ENCODE measurements around the gene TMEM80.

TMEM80 gene

GRCh38 chr11:706439-706956 lies 10.9 kb downstream of the TMEM80 start:
- Histone ChIP-seq H3K23ac (ENCODE audit: low read depth, low read length, poor library complexity) (peak overlapping the region; percentile 85), H3K4me2 (ENCODE audit: insufficient read depth, low read length, poor library complexity, severe bottlenecking) (peak overlapping the region; percentile 73), H4K8ac (ENCODE audit: low read depth, low read length) (peak overlapping the region; percentile 0), H2AK5ac (ENCODE audit: low read depth, low read length) (peak overlapping the region; percentile 98), H3K9me3 (replicated peaks in 1 of 2; ENCODE audit: control insufficient read depth in 2 of 2, insufficient read depth in 1 of 2, low read depth in 1 of 2, low read length in 2 of 2) (no peaks in the 10 kb centered on the region), H3K27ac (replicated peaks; ENCODE audit: low read length) (no peak overlapping the region), H3K79me1 (ENCODE audit: low read depth, low read length) (peaks cover 2% of the 10 kb centered on the region), H3K36me3 (replicated peaks in 1 of 2; ENCODE audit: control insufficient read depth in 2 of 2, insufficient read depth in 2 of 2, low read length in 2 of 2) (peaks cover 2 to 15% of the 10 kb centered on the region in 2 donors), H3K4me1 (ENCODE audit: control insufficient read depth in 2 of 2, insufficient read depth in 1 of 2, low read depth in 1 of 2, low read length in 2 of 2) (peaks cover 12 to 17% of the 10 kb centered on the region in 2 donors), H3K14ac (ENCODE audit: low read length) (no peak overlapping the region), H2BK5ac (ENCODE audit: low read length) (peak overlapping the region; percentile 75), H2BK15ac (ENCODE audit: low read length) (peak overlapping the region; percentile 98), H4K91ac (ENCODE audit: low read depth, low read length, poor library complexity) (no peak overlapping the region), H3K4me3 (ENCODE audit: low read length in 2 of 2) (peak overlapping the region in 1 of 2 donors; percentile 59), H3K9ac (ENCODE audit: low read depth, low read length, poor library complexity) (peak overlapping the region; percentile 84), H3K4ac (ENCODE audit: low read length) (no peak overlapping the region), H2AFZ (ENCODE audit: low read length) (peak overlapping the region; percentile 74), H2BK120ac (ENCODE audit: low read depth, low read length) (peak overlapping the region; percentile 87), H3K27me3 (ENCODE audit: control insufficient read depth in 3 of 3, insufficient read depth in 3 of 3, low read depth in 1 of 3, low read length in 3 of 3) (peaks cover 0 to 18% (median 0%) of the 10 kb centered on the region in 3 experiments), H2BK12ac (ENCODE audit: low read length) (no peak overlapping the region), H3K18ac (ENCODE audit: low read length) (peak overlapping the region; percentile 91)
- WGBS, 2 donors (ENCODE audit: extremely low coverage in 2 of 2, insufficient read length in 2 of 2, insufficient replicate concordance in 1 of 2): no CpG with 5 or more reads among the region's 22 CpGs
- no peak for DNase-seq (ENCODE audit: low spot score)

GRCh38 chr11:706957-707816 lies 11.6 kb downstream of the TMEM80 start:
- Histone ChIP-seq H3K4me2 (ENCODE audit: insufficient read depth, low read length, poor library complexity, severe bottlenecking) (peak overlapping the region; percentile 73), H3K9ac (ENCODE audit: low read depth, low read length, poor library complexity) (peak overlapping the region; percentile 84), H4K8ac (ENCODE audit: low read depth, low read length) (peak overlapping the region; percentile 0), H3K36me3 (replicated peaks in 1 of 2; ENCODE audit: control insufficient read depth in 2 of 2, insufficient read depth in 2 of 2, low read length in 2 of 2) (peaks cover 2 to 9% of the 10 kb centered on the region in 2 donors), H3K27ac (replicated peaks; ENCODE audit: low read length) (no peak overlapping the region), H3K79me1 (ENCODE audit: low read depth, low read length) (peaks cover 2% of the 10 kb centered on the region), H3K14ac (ENCODE audit: low read length) (peak overlapping the region; percentile 82), H2BK5ac (ENCODE audit: low read length) (peak overlapping the region; percentile 75), H2AK5ac (ENCODE audit: low read depth, low read length) (peak overlapping the region; percentile 98), H2AFZ (ENCODE audit: low read length) (peak overlapping the region; percentile 74), H3K9me3 (replicated peaks in 1 of 2; ENCODE audit: control insufficient read depth in 2 of 2, insufficient read depth in 1 of 2, low read depth in 1 of 2, low read length in 2 of 2) (no peaks in the 10 kb centered on the region), H3K27me3 (ENCODE audit: control insufficient read depth in 3 of 3, insufficient read depth in 3 of 3, low read depth in 1 of 3, low read length in 3 of 3) (peaks cover 0 to 18% (median 0%) of the 10 kb centered on the region in 3 experiments), H2BK12ac (ENCODE audit: low read length) (peak overlapping the region; percentile 75), H2BK120ac (ENCODE audit: low read depth, low read length) (peak overlapping the region; percentile 87), H2BK15ac (ENCODE audit: low read length) (peak overlapping the region; percentile 98), H3K23ac (ENCODE audit: low read depth, low read length, poor library complexity) (peak overlapping the region; percentile 85), H3K4me3 (ENCODE audit: low read length in 2 of 2) (peak overlapping the region in 1 of 2 donors; percentile 59), H3K4ac (ENCODE audit: low read length) (peak overlapping the region; percentile 53), H3K18ac (ENCODE audit: low read length) (peak overlapping the region; percentile 78), H4K91ac (ENCODE audit: low read depth, low read length, poor library complexity) (no peak overlapping the region), H3K4me1 (ENCODE audit: control insufficient read depth in 2 of 2, insufficient read depth in 1 of 2, low read depth in 1 of 2, low read length in 2 of 2) (peaks cover 12 to 17% of the 10 kb centered on the region in 2 donors)
- no CpG with 5 or more reads among the region's 30 CpGs for WGBS, 2 donors (ENCODE audit: extremely low coverage in 2 of 2, insufficient read length in 2 of 2, insufficient replicate concordance in 1 of 2)
- no peak for DNase-seq (ENCODE audit: low spot score)

GRCh38 chr11:707817-708420 lies 12.3 kb downstream of the TMEM80 start:
- H3K4me2 ChIP-seq (ENCODE audit: insufficient read depth, low read length, poor library complexity, severe bottlenecking): no peak overlapping the region
- peak overlapping the region; percentile 53 for H3K4ac ChIP-seq (ENCODE audit: low read length)
- no CpG with 5 or more reads among the region's 16 CpGs for WGBS, 2 donors (ENCODE audit: extremely low coverage in 2 of 2, insufficient read length in 2 of 2, insufficient replicate concordance in 1 of 2)
- peak overlapping the region; percentile 98 for H2BK15ac ChIP-seq (ENCODE audit: low read length)
- H3K4me1 ChIP-seq (ENCODE audit: control insufficient read depth in 2 of 2, insufficient read depth in 1 of 2, low read depth in 1 of 2, low read length in 2 of 2): peaks cover 12 to 17% of the 10 kb centered on the region in 2 donors
- H3K4me3 ChIP-seq (ENCODE audit: low read length in 2 of 2): no peak overlapping the region
- peak overlapping the region; percentile 85 for H3K23ac ChIP-seq (ENCODE audit: low read depth, low read length, poor library complexity)
- H3K18ac ChIP-seq (ENCODE audit: low read length): peak overlapping the region; percentile 78
- peaks cover 2 to 9% of the 10 kb centered on the region in 2 donors for H3K36me3 ChIP-seq (replicated peaks in 1 of 2; ENCODE audit: control insufficient read depth in 2 of 2, insufficient read depth in 2 of 2, low read length in 2 of 2)
- no peak overlapping the region for H2BK5ac ChIP-seq (ENCODE audit: low read length)
- H3K9ac ChIP-seq (ENCODE audit: low read depth, low read length, poor library complexity): no peak overlapping the region
- no peak overlapping the region for H4K8ac ChIP-seq (ENCODE audit: low read depth, low read length)
- H3K79me1 ChIP-seq (ENCODE audit: low read depth, low read length): peaks cover 2% of the 10 kb centered on the region
- H3K9me3 ChIP-seq (replicated peaks in 1 of 2; ENCODE audit: control insufficient read depth in 2 of 2, insufficient read depth in 1 of 2, low read depth in 1 of 2, low read length in 2 of 2): no peaks in the 10 kb centered on the region
- H2AK5ac ChIP-seq (ENCODE audit: low read depth, low read length): peak overlapping the region; percentile 98
- no peak for DNase-seq (ENCODE audit: low spot score)
- H2AFZ ChIP-seq (ENCODE audit: low read length): no peak overlapping the region
- H3K14ac ChIP-seq (ENCODE audit: low read length): peak overlapping the region; percentile 21
- H3K27me3 ChIP-seq (ENCODE audit: control insufficient read depth in 3 of 3, insufficient read depth in 3 of 3, low read depth in 1 of 3, low read length in 3 of 3): peaks cover 0 to 18% (median 0%) of the 10 kb centered on the region in 3 experiments
- no peak overlapping the region for H2BK120ac ChIP-seq (ENCODE audit: low read depth, low read length)
- H4K91ac ChIP-seq (ENCODE audit: low read depth, low read length, poor library complexity): no peak overlapping the region
- H2BK12ac ChIP-seq (ENCODE audit: low read length): peak overlapping the region; percentile 14
- no peak overlapping the region for H3K27ac ChIP-seq (replicated peaks; ENCODE audit: low read length)
